Measurements from ENCODE around the gene EMC6. TPM values are rescaled to one million over a fixed set of nuclear protein-coding genes. Genes with fewer than 3 reads are reported as not detected.

Gene EMC6
- polyA plus RNA-seq, 1 donor (not counting 4 experiments of a cell fraction or from before 2014, with no cell fraction given) = 35.4 TPM

DNA sequence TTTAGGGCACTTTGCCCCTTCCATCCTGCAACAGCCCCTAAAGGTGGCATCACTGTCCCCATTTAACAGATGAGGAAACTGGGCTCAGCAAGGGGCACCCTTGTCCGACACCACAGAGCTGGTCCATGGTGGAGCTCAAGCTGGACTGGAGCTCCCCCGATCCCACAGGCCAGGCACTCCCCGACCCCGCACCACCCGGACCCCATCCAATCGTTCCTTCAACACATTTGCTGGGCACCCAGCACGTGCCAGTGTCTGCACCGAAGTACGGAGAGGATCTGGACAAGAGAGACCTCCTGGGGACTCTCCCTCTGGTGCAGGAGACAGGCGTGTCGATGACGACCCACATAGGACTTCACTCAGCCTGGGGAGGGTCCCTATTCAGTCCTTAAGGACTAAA lies 13.4 kb downstream of the EMC6 start:
- Histone ChIP-seq H4K20me1 (ENCODE audit: control insufficient read depth, extremely low read depth, insufficient read depth, low read length) (no peaks in the 10 kb centered on the region), H3K79me2 (ENCODE audit: control insufficient read depth, insufficient read depth, low read length) (no peaks in the 10 kb centered on the region), H3K9me1 (ENCODE audit: control insufficient read depth, extremely low read depth, insufficient read depth, low read length) (no peaks in the 10 kb centered on the region), H3K4me3 (ENCODE audit: control insufficient read depth in 2 of 3, extremely low read depth in 1 of 3, insufficient read depth in 2 of 3, low read depth in 1 of 3, low read length in 3 of 3) (no peak overlapping the region), H3K27me3 (ENCODE audit: control insufficient read depth, extremely low read depth, insufficient read depth, low read length) (peaks cover 15% of the 10 kb centered on the region), H3K27ac (ENCODE audit: control insufficient read depth, insufficient read depth, low read length) (no peak overlapping the region), H2AFZ (ENCODE audit: control insufficient read depth, low read length) (no peak overlapping the region), H3K9ac (ENCODE audit: control insufficient read depth, extremely low read depth, insufficient read depth, low read length) (no peak overlapping the region), H3K36me3 (ENCODE audit: control insufficient read depth in 2 of 2, extremely low read depth in 1 of 2, insufficient read depth in 2 of 2, low read length in 2 of 2) (no peaks in the 10 kb centered on the region), H3K4me2 (ENCODE audit: control insufficient read depth, extremely low read depth, insufficient read depth, low read depth, low read length) (no peak overlapping the region), H3K9me3 (ENCODE audit: control insufficient read depth, low read depth, low read length) (no peaks in the 10 kb centered on the region), H3K4me1 (ENCODE audit: control insufficient read depth, extremely low read depth, insufficient read depth, low read length) (no peaks in the 10 kb centered on the region)
- FAIRE-seq (no peak), DNase-seq (ENCODE audit: low read depth, low spot score) (no peak)
- no peak for TF ChIP-seq CTCF (optimal IDR thresholded peaks at IDR 0.05 in 1 of 3, IDR thresholded peaks at IDR 0.05 in 1 of 3, conservative IDR thresholded peaks at IDR 0.05 in 1 of 3; ENCODE audit: extremely low read depth in 1 of 3, insufficient read depth in 2 of 3, low read length in 3 of 3)
- no peak for TF ChIP-seq EZH2 (IDR thresholded peaks at IDR 0.05; ENCODE audit: low read length)
- dilution Hi-C loops (cut with MboI; ENCODE audit: extremely low pct_ligation_motif_present, low sequenced_read_pairs) = no loop called here

DNA sequence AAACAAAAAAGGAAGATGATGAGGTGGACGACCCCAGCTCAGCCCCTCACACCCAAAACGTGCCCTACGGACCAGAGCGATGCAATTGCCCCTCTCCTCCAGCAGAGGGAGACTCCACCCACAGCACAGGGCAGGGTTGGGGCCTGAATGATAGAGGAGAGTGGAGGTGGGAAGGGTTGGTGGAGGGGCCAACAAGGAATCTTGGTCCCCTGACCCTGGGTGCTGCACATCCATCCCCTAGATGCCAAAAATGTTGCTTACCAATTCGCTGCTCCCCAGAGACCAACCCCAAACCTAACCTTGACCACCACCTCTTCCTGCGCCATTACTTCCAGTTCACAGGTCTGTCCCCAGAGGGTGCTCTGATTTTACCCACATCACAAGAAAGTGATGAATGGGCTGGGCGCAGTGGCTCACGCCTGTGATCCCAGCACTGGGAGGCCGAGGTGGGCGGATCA lies 14.5 kb downstream of the EMC6 start:
- peaks cover 15% of the 10 kb centered on the region for H3K27me3 ChIP-seq (ENCODE audit: control insufficient read depth, extremely low read depth, insufficient read depth, low read length)
- no peak for DNase-seq (ENCODE audit: low read depth, low spot score)
- no peak overlapping the region for H3K27ac ChIP-seq (ENCODE audit: control insufficient read depth, insufficient read depth, low read length)
- no peaks in the 10 kb centered on the region for H3K36me3 ChIP-seq (ENCODE audit: control insufficient read depth in 2 of 2, extremely low read depth in 1 of 2, insufficient read depth in 2 of 2, low read length in 2 of 2)
- H4K20me1 ChIP-seq (ENCODE audit: control insufficient read depth, extremely low read depth, insufficient read depth, low read length) = no peaks in the 10 kb centered on the region
- no peaks in the 10 kb centered on the region for H3K79me2 ChIP-seq (ENCODE audit: control insufficient read depth, insufficient read depth, low read length)
- FAIRE-seq = peak; percentile 71
- H3K4me3 ChIP-seq (ENCODE audit: control insufficient read depth in 2 of 3, extremely low read depth in 1 of 3, insufficient read depth in 2 of 3, low read depth in 1 of 3, low read length in 3 of 3) = no peak overlapping the region
- H3K9ac ChIP-seq (ENCODE audit: control insufficient read depth, extremely low read depth, insufficient read depth, low read length) = no peak overlapping the region
- dilution Hi-C loops (cut with MboI; ENCODE audit: extremely low pct_ligation_motif_present, low sequenced_read_pairs) = no loop called here
- H2AFZ ChIP-seq (ENCODE audit: control insufficient read depth, low read length) = no peak overlapping the region
- no peaks in the 10 kb centered on the region for H3K9me1 ChIP-seq (ENCODE audit: control insufficient read depth, extremely low read depth, insufficient read depth, low read length)
- no peaks in the 10 kb centered on the region for H3K4me1 ChIP-seq (ENCODE audit: control insufficient read depth, extremely low read depth, insufficient read depth, low read length)
- H3K4me2 ChIP-seq (ENCODE audit: control insufficient read depth, extremely low read depth, insufficient read depth, low read depth, low read length) = no peak overlapping the region
- no peaks in the 10 kb centered on the region for H3K9me3 ChIP-seq (ENCODE audit: control insufficient read depth, low read depth, low read length)
- TF ChIP-seq EZH2 (IDR thresholded peaks at IDR 0.05; ENCODE audit: low read length) = no peak
- peak; percentile 95 to 98 (median 96) for TF ChIP-seq CTCF (optimal IDR thresholded peaks at IDR 0.05 in 1 of 3, IDR thresholded peaks at IDR 0.05 in 1 of 3, conservative IDR thresholded peaks at IDR 0.05 in 1 of 3; ENCODE audit: extremely low read depth in 1 of 3, insufficient read depth in 2 of 3, low read length in 3 of 3)

All from keratinocyte (primary cell).